Measurements from ENCODE around the gene IFFO2.

Gene IFFO2

DNA sequence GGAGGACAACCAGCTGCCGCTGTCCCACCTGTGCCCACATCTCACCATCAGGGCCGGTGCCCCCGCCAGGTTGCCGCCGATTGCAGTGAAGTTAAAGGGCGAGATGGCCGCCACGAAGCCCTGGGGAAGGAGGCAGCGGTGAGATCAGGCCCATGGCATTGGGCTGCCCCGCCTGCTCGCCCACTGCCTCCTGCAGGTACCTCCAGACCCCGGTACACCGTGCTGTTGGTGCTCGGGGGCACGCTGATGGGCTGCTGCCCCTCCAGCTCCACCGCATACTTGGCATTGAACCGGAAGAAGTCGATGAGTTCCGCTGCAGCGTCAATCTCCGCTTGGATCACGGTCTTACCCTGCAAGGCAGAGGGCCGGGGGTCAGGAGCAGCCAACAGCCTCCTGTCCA, 73.4 kb downstream of the IFFO2 start:
- no peak for DNase-seq (ENCODE audit: low read depth, low spot score)
- no peaks in the 10 kb centered on the region for H3K9me3 ChIP-seq (ENCODE audit: insufficient read depth, low read length)
- H3K9ac ChIP-seq (ENCODE audit: insufficient read length, low read depth): no peak overlapping the region
- H3K4me3 ChIP-seq (ENCODE audit: insufficient read length, low read depth): no peak overlapping the region
- no peaks in the 10 kb centered on the region for H3K27me3 ChIP-seq (ENCODE audit: insufficient read depth, insufficient read length)
- H3K36me3 ChIP-seq (ENCODE audit: insufficient read depth, insufficient read length, low read length): peaks cover 44% of the 10 kb centered on the region
- TF ChIP-seq SUZ12 (IDR thresholded peaks at IDR 0.05; ENCODE audit: extremely low read depth, insufficient read depth, insufficient read length) (no peak), ZNF274 (IDR thresholded peaks at IDR 0.05; ENCODE audit: low read depth, low read length) (no peak), YY1 (IDR thresholded peaks at IDR 0.05; ENCODE audit: insufficient read depth, insufficient read length) (no peak)
- peaks cover 7% of the 10 kb centered on the region for H3K4me1 ChIP-seq (ENCODE audit: insufficient read depth, insufficient read length)

DNA sequence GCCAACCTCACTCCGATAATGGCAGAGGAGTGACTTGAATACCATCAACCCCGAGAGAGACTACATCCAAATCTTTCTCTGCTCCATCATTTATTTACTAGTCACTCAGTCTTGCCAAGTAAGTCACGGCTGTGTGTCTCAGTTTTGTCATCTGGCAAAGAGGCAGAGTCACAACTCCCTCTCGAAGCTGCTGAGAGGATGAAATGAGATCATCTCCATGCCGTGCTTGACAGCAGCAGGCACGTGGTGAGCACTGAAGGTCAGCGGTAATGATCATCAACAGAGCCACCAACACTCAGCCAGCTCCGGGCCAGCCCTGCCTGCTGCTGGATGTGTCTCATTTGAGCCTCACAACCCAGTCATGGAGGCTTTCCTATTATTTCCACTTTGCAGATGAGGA, 74.0 kb downstream of the IFFO2 start:
- peaks cover 7% of the 10 kb centered on the region for H3K4me1 ChIP-seq (ENCODE audit: insufficient read depth, insufficient read length)
- no peaks in the 10 kb centered on the region for H3K9me3 ChIP-seq (ENCODE audit: insufficient read depth, low read length)
- peaks cover 42% of the 10 kb centered on the region for H3K36me3 ChIP-seq (ENCODE audit: insufficient read depth, insufficient read length, low read length)
- H3K9ac ChIP-seq (ENCODE audit: insufficient read length, low read depth): no peak overlapping the region
- no peak for DNase-seq (ENCODE audit: low read depth, low spot score)
- TF ChIP-seq YY1 (IDR thresholded peaks at IDR 0.05; ENCODE audit: insufficient read depth, insufficient read length): no peak
- no peak for TF ChIP-seq SUZ12 (IDR thresholded peaks at IDR 0.05; ENCODE audit: extremely low read depth, insufficient read depth, insufficient read length)
- TF ChIP-seq ZNF274 (IDR thresholded peaks at IDR 0.05; ENCODE audit: low read depth, low read length): no peak
- H3K4me3 ChIP-seq (ENCODE audit: insufficient read length, low read depth): no peak overlapping the region
- H3K27me3 ChIP-seq (ENCODE audit: insufficient read depth, insufficient read length): no peaks in the 10 kb centered on the region

DNA sequence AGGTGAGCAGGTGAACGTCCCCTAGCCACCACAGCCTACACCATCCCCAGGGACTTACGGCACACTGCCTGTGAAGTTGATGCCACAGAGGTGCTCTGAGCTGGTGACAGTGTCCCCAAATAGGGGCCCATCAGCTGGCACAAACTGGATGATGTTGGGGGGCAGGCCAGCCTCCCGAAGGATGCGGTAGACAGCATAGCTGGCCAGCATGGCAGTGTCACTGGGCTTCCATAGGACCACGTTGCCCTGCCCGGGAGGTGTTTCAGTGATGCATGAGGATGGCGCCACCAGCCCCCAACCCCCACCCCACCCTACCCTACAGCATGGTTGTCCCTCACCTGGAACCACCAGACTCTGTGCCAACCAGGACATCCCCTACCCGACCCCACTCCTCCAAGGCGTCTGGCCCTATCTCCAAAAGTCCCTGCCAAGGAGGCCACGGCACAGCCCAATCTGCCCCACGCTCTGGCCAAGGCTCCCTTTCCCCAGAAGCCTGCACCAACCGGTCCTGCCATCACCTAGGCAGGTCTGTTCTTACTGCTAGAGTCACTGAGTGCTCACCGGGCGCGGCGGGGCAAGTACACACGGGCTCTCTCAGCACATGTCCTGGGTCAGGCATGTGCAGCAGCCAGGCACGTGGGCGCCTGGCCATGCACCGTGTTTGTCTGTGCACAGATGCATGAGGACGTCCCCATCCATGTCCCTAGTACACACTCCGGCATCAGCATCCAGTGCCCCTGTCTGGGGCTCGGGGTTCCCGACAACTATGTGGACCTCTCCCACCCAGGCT, 74.6 kb downstream of the IFFO2 start:
- no peaks in the 10 kb centered on the region for H3K27me3 ChIP-seq (ENCODE audit: insufficient read depth, insufficient read length)
- TF ChIP-seq SUZ12 (IDR thresholded peaks at IDR 0.05; ENCODE audit: extremely low read depth, insufficient read depth, insufficient read length) (no peak), ZNF274 (IDR thresholded peaks at IDR 0.05; ENCODE audit: low read depth, low read length) (no peak), YY1 (IDR thresholded peaks at IDR 0.05; ENCODE audit: insufficient read depth, insufficient read length) (no peak)
- no peaks in the 10 kb centered on the region for H3K9me3 ChIP-seq (ENCODE audit: insufficient read depth, low read length)
- H3K9ac ChIP-seq (ENCODE audit: insufficient read length, low read depth): no peak overlapping the region
- peaks cover 7% of the 10 kb centered on the region for H3K4me1 ChIP-seq (ENCODE audit: insufficient read depth, insufficient read length)
- DNase-seq (ENCODE audit: low read depth, low spot score): no peak
- peaks cover 44% of the 10 kb centered on the region for H3K36me3 ChIP-seq (ENCODE audit: insufficient read depth, insufficient read length, low read length)
- no peak overlapping the region for H3K4me3 ChIP-seq (ENCODE audit: insufficient read length, low read depth)

DNA sequence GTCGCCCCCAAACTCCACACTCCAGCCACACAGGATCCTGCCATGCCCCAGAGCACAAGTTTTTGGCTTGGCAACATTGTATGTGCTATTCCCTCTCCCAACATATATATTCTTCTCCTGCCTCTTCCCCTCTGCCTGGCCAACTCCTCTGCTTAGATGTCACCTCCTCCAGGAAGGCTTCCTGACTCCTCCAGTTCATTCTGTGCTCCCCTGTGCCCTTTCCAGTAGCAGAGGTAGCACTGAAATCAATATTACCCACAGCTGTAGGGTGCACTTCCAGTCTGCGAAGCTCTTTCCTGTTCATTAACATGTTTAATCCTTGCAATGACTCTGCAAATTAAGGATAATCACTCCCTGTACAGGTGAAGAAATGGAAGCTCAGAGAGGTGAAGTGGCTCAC, 75.3 kb downstream of the IFFO2 start:
- peaks cover 48% of the 10 kb centered on the region for H3K36me3 ChIP-seq (ENCODE audit: insufficient read depth, insufficient read length, low read length)
- no peak for TF ChIP-seq ZNF274 (IDR thresholded peaks at IDR 0.05; ENCODE audit: low read depth, low read length)
- no peak for TF ChIP-seq YY1 (IDR thresholded peaks at IDR 0.05; ENCODE audit: insufficient read depth, insufficient read length)
- TF ChIP-seq SUZ12 (IDR thresholded peaks at IDR 0.05; ENCODE audit: extremely low read depth, insufficient read depth, insufficient read length): no peak
- peaks cover 7% of the 10 kb centered on the region for H3K4me1 ChIP-seq (ENCODE audit: insufficient read depth, insufficient read length)
- no peak for DNase-seq (ENCODE audit: low read depth, low spot score)
- H3K9me3 ChIP-seq (ENCODE audit: insufficient read depth, low read length): no peaks in the 10 kb centered on the region
- H3K9ac ChIP-seq (ENCODE audit: insufficient read length, low read depth): no peak overlapping the region
- H3K4me3 ChIP-seq (ENCODE audit: insufficient read length, low read depth): no peak overlapping the region
- no peaks in the 10 kb centered on the region for H3K27me3 ChIP-seq (ENCODE audit: insufficient read depth, insufficient read length)

DNA sequence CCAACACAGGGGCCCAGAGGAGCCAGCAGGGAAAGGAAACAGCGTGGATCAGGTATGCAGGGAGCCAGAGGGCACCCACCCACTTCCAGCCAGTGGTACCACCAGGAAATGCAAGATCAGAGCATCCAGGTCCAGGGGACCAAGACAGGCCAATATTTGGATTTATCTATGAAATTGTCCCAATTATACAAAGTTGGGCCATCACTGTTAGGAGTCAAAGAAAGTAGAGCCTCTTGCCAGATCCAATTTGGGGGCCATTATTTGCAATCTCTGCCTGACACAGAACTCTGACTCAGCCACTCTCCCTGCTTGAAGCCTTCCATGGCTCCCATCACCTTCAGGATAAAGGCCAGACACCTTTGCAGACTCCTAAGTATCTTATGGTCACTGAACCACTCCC, 75.9 kb downstream of the IFFO2 start:
- Histone ChIP-seq H3K27me3 (ENCODE audit: insufficient read depth, insufficient read length) (no peaks in the 10 kb centered on the region), H3K9me3 (ENCODE audit: insufficient read depth, low read length) (no peaks in the 10 kb centered on the region), H3K4me1 (ENCODE audit: insufficient read depth, insufficient read length) (peaks cover 7% of the 10 kb centered on the region), H3K9ac (ENCODE audit: insufficient read length, low read depth) (no peak overlapping the region), H3K4me3 (ENCODE audit: insufficient read length, low read depth) (no peak overlapping the region), H3K36me3 (ENCODE audit: insufficient read depth, insufficient read length, low read length) (peaks cover 49% of the 10 kb centered on the region)
- TF ChIP-seq YY1 (IDR thresholded peaks at IDR 0.05; ENCODE audit: insufficient read depth, insufficient read length) (no peak), ZNF274 (IDR thresholded peaks at IDR 0.05; ENCODE audit: low read depth, low read length) (no peak), SUZ12 (IDR thresholded peaks at IDR 0.05; ENCODE audit: extremely low read depth, insufficient read depth, insufficient read length) (no peak)
- DNase-seq (ENCODE audit: low read depth, low spot score): no peak

DNA sequence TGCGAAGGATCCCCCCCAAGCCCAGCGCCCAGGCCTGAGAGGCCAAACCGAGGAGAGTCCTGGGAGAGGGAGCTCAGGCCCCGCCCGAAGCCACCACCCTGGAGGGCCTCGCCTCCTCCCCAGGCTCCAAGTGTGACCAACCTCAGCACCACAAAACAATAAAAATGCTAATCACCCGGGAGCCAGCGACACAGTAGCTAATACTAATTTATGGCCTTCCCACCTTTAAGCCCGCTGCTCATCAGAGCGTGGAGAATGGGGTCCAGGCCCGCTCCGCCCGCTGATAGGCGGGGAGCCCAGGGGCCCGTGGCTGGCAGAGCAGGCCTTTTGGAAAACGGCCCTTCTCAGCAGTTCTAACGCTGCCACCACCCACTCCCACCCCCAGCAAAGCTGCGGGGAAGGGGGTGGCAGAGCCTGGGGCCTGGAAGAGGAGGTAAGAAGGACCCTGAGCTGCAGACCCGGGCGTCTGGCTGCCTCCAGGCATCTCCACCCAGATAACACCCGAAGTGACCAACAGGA, 76.6 kb downstream of the IFFO2 start:
- Histone ChIP-seq H3K9me3 (ENCODE audit: insufficient read depth, low read length) (no peaks in the 10 kb centered on the region), H3K9ac (ENCODE audit: insufficient read length, low read depth) (no peak overlapping the region), H3K27me3 (ENCODE audit: insufficient read depth, insufficient read length) (no peaks in the 10 kb centered on the region), H3K36me3 (ENCODE audit: insufficient read depth, insufficient read length, low read length) (peaks cover 47% of the 10 kb centered on the region), H3K4me3 (ENCODE audit: insufficient read length, low read depth) (no peak overlapping the region), H3K4me1 (ENCODE audit: insufficient read depth, insufficient read length) (peaks cover 7% of the 10 kb centered on the region)
- DNase-seq (ENCODE audit: low read depth, low spot score): no peak
- no peak for TF ChIP-seq SUZ12 (IDR thresholded peaks at IDR 0.05; ENCODE audit: extremely low read depth, insufficient read depth, insufficient read length)

DNA sequence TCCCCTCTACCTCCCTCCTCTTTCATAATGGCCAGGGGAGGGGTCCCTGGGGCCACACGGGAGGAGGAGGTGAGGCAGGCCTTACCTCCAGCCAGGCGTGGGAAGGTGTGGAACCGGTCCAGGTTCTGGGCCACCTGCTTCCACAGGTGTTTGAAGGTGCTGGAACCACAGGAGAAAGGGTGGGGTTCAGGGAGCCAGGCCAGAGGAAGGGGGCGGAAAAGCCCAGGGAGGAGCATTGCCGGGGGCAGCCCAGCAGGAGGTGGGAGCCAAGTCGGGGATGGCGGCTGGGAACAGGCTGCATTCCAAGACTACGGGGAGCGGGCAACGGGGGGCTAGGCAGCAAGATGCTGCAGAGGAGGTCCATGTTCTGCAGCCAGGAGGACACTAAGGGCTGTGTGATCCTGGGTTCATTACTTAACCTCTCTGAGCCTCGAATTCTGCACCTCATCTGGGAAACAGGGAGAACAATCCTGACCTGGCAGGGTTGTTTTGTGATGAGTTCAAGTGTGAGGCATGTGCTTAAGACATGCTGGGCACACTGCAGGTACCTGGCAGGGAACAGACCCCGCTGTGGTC, 77.2 kb downstream of the IFFO2 start:
- no peak for DNase-seq (ENCODE audit: low read depth, low spot score)
- no peak overlapping the region for H3K9ac ChIP-seq (ENCODE audit: insufficient read length, low read depth)
- H3K9me3 ChIP-seq (ENCODE audit: insufficient read depth, low read length): no peaks in the 10 kb centered on the region
- H3K4me1 ChIP-seq (ENCODE audit: insufficient read depth, insufficient read length): peaks cover 7% of the 10 kb centered on the region
- TF ChIP-seq YY1 (IDR thresholded peaks at IDR 0.05; ENCODE audit: insufficient read depth, insufficient read length): no peak
- TF ChIP-seq ZNF274 (IDR thresholded peaks at IDR 0.05; ENCODE audit: low read depth, low read length): no peak
- no peak for TF ChIP-seq SUZ12 (IDR thresholded peaks at IDR 0.05; ENCODE audit: extremely low read depth, insufficient read depth, insufficient read length)
- no peaks in the 10 kb centered on the region for H3K27me3 ChIP-seq (ENCODE audit: insufficient read depth, insufficient read length)
- peaks cover 45% of the 10 kb centered on the region for H3K36me3 ChIP-seq (ENCODE audit: insufficient read depth, insufficient read length, low read length)
- H3K4me3 ChIP-seq (ENCODE audit: insufficient read length, low read depth): no peak overlapping the region
